HG03442 (cell line): ENCODE data around the gene CBLN3.
A peak's percentile ranks its signal among the peaks of the same experiment; 100 is the strongest.

Experiments
- ATAC-seq: cut with Tn5 transposase; IDR thresholded peaks from one replicate; pipeline ENCODE4 v1.9.1; 2021; ENCODE audit warnings: mild to moderate bottlenecking, moderate library complexity; ENCODE audit not compliant: unreplicated experiment

The CBLN3 gene

DNA sequence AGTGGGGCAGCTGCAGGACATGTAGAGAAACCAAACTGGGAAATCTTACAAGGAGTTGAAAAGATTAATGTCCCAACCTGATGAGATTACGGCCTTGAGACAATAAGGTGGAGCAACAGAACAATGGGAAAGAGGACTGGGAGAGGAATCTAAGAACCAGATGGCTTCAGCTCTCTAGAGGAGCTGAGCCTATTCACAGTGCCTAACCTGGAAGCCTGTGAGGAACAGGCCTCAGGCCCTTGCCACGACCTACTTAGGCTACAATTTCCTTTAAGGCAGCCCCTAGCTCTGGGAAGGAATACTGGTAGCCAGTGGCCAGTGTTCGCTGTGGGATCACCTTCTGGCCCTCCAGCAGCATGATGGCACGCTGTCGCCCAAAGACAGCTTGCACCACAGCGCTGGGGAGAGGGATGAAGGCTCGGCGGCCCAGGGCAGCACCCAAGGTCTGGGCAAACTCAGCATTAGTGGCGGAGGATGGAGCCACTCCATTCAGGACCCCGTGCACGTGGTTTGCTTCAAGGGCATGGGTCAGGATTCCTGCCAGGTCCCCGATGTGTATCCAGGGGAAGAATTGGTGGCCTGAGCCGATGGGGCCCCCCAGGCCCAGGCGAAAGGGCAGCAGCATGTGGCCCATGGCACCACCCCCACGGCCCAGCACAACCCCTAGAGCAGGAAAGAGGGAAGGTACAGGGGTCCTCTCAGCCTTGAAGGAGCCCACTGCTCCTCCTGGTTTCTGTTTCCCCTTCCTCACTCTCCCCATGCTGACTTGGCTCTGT is 10.6 kb upstream of the CBLN3 start:
- no peak for ATAC-seq

DNA sequence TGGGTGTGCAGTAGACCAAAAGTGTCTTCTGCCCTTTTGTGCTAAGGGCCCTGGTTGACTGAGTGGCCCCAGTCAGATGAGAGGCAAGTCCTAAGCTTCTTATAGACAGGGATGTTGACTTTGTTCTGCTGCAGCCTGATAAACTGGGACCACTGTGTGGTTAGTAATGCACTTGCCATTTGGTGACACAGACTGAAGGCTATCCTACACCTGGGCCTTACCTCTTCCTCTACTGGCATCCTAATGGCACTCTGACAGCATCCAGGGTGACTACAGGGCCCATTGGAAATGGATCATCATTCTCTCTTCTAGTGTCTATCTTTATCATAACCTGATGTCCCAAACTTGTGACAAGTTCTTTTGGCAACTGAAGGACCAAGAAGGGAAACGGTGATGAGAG is 9.8 kb upstream of the CBLN3 start:
- no peak for ATAC-seq

DNA sequence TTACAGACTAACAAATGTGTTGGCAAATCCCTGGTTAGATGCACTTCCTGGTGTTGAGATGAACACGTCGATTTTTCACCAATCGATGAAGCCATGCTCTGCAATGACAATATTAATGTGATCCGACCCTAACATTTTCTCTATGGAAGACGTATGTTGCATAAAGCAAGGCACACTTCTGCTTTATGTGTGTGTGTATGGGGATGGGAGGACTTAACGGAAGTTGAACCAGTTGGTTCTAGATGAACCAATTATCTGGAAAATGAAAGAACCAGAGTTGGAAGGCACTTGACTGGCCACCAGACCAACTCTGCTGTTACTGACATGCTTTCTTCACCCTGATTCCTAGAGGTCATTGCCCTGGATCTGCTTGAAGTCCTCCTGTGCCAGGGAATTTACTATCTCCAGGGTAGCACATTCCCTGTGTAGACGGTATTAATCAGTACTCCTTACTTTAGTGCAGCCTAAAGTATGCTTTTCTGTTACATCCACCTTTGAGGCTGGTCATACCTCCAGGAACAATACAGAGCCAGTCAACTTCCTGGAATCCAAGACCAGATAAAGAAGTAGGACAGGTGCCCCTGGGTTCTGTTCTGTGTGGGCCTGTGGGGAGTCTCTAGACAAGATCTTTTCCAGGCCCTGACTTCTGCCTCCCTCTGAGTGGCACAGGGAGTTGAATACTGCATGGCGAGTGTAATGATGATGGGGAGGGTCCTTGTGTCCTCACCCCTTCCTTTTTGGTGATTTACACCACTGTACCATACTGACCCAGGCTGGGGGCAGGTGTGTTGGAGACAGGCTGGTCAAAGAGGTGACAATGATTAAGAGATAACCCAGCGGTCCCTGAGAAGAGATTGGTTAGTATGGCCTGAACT is 9.0 kb upstream of the CBLN3 start:
- ATAC-seq = no peak

DNA sequence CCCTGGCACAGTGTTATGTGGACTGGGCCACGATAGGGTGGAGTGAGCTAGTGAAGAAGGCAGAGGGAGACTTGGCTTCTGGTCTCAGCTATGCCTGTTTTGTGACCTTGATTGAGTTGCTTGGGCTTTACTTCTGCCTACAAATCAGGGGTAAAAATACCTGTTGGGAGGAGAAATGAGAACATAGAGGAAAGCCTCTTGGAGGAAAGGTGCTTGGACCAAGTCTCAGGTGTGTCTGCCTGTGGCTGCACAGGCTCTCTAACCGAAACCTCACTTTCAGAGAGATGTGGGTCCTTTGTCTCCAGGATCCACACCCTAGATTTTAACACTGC is 8.2 kb upstream of the CBLN3 start:
- ATAC-seq = no peak

DNA sequence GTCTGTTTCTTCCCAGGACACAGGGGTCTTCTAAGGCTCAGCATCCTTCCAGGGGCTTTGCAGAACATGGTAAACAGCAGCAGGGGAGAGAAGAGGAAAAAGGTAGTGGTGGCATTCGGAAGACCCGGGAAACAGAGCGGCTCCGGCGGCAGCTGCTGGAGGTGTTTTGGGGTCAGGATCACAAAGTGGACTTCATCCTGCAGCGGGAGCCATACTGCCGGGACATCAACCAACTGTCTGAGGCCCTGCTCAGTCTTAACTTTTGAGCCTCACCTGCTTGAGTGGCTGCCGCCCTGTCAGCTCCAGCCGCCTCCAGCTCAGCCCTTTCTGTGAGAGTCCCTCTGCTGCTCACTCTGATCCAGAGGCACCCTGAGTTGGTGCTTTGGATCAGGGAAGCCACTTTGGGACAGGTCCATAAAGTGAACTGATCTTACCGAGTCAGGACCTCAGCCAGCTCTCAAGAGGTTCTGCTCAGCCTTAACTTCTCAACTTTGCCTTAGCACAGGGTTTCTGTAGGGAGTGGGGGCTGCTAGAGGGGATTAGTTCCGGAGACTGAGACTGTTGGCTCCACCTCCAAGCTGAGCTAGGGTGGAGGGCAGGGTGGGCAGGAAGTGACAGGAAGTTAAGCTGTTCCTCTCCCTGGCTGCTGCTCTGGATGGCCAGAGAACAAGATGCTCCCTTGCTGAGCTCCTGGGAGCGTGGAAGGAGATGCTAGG is 7.7 kb upstream of the CBLN3 start:
- ATAC-seq = no peak

DNA sequence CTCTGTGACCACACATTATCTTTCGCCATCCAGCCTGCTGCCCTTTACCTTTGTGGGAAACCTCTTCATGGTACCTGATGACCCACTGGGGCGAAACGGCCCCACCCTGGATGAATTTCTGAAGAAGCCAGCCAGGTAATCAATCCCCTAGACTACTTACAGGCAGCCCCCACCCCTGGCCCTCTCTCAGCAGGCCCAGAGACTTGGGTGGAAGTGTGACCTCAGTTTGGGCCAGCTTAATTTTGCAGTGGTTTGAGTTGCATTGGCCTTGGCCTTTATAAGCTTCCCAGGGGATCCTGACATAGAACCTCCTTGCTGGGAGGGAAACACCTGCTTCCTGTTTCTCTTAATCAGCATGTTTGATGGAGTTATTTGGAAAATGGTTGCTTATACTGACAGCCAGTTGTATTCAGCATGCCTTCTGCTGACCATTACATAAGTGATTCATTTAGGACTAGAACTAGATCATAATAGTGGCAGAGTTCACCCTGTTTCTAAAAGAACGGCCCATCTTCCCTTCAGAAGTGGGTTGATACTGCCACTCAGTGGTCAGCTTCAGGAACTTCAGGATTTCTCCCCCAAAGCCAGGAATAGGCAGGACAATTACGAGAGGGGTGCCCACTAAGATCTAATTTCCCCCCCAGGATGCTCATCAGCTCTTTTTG is 7.0 kb upstream of the CBLN3 start:
- peak; percentile 48 for ATAC-seq

DNA sequence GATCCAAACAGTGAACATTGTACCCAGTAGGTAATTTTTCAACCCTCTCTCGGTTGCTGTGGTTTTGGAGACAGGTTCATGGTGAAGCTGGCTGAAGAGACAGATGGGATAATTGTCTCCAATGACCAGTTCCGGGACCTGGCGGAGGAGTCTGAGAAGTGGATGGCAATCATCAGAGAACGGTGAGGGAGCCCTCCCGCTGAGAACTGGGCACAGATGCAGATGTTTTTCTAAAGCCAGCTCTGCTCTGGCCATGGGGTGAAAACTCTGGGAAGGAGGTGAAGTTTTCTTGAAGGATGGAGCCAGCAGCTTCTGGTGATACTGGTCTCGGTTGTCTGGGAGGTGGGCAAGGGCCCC is 6.5 kb upstream of the CBLN3 start:
- no peak for ATAC-seq

DNA sequence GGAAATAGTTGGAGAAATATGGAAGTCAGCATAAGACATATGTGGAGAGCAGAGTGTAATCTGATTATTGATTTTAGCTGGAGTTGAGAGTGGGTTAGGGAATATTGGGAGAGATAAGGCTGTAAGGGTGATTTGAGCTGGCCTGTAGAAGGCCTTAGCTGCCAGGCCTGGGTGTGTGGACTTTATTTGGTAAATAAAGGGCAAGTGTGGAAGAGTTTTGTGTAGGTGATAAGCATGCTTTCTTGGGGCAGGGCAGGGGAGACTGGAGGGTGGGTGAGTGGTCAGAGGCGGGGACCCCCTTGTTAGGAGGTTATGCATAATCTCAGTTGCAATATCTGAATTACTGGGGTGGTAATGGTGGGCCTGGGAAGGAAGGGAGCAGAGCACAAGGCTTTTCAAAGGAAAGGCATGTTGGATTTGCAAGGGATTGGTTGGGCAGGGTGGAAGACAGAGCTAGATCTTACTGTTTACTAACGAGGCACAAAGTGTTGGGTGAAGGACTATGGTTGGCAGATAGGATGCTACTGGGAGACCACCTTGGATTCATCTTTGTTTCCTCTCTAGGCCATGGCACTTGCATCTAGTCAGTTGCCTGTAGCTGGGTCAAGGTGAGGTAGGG is 5.8 kb upstream of the CBLN3 start:
- ATAC-seq = no peak

DNA sequence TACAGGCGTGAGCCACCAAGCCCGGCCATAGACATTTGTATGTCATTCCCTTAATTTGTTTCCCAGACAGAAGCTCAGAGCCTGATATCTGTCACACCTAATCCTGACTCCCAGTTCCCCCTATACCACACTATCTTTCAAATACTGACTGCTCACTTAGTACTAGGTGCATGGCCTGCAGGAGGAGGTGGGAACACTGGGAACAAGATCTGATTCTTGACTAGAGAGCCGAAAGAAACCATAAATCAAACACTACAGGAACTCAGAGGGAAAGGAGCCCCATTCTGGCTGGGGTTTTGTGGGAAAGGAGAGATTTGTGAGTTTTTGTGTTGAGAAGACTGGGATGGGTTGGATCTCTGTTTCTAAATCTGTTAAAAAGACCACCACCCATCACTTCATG is 5.2 kb upstream of the CBLN3 start:
- no peak for ATAC-seq

DNA sequence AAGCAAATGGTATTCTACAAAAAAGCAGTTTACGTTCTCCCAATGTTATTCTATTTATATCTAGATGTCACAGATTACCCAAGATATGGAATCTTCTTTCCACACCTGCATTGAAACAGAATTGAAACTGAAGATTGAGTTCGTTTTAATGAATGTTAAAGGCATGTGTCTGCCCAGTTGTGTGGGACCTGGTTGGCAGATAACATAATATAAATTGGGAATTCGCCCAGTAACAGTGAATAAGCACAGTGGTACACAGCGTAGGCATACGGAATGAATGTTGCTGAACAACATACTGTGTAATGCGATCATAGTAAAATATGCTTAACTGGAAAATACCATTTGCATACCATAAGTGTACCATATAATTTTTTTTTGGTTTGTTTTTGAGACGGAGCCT is 4.6 kb upstream of the CBLN3 start:
- no peak for ATAC-seq

DNA sequence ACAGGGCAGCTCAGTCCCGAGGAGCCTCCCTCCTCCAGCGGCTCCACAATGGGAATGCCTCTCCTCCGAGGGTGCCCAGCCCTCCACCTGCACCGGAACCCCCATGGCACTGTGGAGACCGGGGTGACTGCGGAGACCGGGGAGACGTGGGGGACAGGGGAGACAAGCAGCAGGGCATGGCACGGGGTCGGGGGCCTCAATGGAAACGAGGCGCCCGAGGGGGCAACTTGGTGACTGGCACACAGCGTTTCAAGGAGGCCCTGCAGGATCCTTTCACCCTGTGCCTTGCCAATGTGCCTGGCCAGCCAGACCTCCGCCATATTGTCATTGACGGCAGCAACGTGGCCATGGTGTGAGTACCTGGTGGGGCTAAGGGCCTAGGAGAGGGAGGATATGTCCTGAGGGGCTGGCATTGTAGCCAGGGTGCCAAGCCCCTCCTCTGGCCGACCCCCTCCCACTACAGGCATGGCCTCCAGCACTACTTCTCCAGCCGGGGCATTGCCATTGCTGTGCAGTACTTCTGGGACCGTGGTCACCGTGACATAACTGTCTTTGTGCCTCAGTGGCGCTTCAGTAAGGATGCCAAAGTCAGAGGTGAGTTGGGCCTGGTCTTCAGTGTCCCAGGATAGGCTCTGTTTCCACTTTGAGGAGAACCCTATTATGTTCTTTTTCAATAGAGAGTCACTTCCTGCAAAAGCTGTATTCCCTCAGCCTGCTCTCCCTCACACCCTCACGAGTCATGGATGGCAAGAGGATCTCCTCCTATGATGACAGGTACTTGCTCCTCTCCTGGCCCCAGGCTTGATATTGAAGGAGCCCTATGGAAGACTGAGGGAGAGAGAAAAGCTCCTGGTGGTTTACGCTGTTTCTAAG is 3.0 kb upstream of the CBLN3 start:
- no peak for ATAC-seq

DNA sequence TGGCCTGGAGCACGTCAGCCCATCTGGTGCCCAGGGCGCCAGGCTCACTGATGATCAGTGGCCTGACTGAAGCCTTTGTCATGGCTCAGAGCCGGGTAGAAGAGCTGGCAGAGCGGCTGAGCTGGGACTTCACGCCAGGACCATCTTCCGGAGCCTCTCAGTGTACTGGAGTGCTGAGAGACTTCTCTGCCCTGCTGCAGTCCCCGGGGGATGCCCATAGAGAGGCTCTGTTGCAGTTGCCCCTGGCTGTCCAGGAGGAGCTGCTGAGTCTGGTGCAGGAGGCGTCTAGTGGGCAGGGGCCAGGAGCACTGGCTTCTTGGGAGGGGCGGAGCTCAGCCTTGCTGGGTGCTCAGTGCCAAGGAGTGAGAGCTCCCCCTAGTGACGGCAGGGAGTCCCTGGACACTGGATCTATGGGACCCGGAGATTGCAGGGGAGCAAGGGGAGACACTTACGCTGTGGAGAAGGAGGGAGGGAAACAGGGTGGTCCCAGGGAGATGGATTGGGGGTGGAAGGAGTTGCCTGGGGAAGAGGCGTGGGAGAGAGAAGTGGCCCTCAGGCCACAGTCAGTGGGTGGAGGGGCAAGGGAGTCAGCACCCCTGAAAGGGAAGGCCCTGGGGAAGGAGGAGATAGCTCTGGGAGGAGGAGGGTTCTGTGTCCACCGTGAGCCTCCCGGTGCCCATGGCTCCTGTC is 2.2 kb upstream of the CBLN3 start:
- peak; percentile 45 for ATAC-seq

DNA sequence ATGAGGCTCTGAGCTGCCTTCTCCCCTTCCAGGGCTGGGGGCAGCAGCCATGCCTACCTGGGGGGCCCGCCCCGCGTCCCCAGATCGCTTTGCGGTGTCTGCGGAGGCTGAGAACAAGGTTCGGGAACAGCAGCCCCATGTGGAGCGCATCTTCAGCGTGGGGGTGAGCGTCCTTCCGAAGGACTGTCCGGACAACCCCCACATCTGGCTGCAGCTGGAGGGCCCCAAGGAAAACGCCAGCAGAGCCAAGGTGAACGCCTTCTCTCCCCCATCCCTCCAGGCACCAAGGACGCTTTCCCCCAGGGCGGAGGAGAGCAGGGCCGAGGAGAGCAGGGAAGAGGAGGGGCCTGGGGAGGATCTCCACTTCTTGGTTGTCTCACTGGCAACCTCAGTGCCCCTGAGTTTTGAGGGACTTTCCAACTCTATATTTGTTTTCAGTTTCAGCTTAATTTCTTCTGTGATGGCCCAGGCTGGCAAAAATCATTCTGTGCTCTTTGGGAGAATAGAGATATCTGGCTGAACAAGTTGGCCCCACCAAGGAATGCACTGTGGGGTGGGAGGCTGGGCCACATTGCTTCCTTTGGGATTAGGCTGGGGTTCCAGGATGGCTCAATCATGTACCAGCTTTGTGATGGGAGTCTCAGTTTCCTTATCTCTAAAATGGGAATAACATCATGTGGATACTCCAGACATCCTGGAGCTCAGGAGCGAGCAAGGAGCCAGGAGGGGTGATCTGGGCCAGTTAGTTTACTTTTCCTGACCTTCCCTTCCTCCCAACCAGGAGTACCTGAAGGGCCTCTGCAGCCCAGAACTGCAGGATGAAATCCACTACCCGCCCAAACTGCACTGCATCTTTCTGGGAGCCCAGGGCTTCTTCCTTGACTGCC is 1.5 kb upstream of the CBLN3 start:
- peak; percentile 26 for ATAC-seq

DNA sequence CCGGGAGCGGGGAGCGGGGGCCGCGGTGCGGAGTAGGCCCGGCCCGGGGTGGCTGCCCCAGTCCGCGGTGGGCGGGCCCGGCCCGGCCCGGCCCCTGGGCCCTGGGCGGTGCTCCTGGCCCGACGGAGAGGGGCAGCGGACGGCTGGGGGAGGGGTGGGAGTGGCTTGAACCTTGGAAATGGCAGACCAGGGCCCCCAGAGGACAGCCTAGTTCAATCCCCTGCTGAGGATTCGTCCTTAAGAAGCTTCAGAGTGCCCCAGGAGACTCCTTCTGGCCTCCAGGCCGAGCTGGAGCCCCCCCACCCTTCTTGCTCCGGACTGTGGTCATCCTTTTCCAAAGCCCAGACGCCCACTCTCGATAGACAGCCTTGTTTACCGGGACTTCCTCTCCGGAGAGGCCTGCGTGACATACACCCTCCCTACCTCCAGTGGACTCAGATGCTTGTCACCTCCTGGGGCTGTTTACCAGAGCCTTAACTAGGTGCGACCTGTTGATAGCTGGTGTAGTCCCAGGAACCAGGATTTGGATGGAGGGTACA is 744 bp upstream of the CBLN3 start:
- peak; percentile 59 for ATAC-seq

DNA sequence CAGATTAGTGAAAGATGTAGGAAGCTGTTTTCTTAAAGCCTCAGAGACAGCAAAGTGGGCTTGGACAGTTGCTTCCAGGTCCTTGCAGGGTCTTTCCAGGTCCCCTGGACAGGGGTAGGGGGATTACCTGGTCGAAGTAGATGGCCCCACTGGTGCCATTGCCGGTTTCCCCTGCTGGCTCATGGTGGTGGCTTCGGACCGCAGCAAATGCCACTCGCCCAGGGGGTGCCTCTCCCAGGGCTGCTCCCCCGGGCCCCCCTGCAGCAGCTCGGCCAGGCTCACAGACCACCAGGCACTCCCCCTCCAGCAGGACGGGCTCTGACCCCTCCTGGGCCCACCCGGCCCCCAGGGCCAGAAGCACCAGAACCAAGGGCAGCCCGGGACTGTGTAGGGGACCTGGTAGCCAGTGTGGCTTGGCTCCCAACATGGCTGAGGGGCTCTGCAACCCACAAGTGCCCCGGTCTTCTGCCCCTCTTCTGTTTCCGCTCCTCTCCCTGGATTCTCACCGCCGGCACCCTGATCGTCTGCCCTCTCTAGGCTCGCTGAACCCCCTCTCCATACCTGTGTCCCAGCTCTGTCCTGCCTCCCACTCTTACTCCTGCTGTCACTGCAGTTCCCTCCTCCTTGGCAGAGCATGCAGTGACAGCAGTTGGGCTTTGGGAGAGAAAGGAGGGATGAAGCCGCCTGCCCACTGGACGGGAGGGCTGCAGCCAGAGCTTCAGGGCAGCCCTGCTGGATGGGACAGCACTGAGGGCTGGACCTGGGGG is 657 bp downstream of the CBLN3 start:
- no peak for ATAC-seq

DNA sequence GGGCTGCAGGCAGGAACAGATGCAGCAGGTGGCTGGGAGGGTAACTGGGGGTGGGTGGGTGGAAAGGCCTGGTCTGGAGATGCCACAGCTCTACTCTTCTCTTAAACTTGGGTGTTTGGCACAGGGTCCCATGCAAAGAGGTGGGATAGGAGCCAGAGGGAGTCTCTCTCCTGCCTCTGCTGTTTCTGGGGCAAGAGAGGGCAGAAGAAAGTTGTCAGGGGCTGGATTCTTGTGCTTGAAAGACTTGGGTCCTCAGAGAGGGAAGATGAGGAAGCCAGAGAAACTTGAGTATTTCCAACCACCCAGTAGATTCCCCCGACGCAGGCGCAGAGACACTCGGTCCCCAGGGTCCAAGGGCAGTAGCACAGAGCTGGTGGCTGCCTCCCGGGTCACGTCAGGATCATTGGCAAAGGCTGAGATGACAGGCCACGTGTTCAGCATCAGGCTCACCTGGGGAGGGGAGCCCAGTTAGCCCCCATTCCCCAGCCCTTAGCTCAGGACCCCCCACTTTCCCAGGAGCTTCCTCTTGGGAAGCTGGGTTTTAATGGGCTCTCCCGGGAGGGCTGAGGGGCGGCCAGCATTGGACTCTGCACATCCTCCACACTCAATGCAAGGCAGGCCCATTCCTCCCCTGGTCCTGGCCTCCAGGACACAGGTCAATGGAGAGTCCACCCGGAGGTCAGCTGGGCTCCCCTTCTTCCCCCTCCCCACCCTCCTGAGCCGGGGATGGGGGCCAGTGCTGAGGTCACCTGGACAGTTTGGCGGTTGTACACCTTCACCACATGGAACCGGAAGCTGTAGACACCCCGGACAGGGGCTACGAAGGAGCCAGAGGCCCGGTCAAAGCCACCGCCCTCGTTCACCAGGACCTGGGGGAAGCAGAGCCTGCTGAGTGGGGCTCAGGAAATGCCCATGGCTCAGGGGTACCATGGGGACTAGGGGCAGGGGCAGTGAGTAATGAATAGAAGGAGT is 1.6 kb downstream of the CBLN3 start:
- ATAC-seq = no peak
